ENCODE results near the gene PSME2. TPM values are rescaled to one million over a fixed set of nuclear protein-coding genes. Genes with fewer than 3 reads are reported as not detected.

Gene PSME2
- total and polyA plus RNA-seq, 9 of the 15 experiments (the other 6 are each of a cell fraction or from before 2014, with no cell fraction given): 111 to 579 (median 159) TPM

- Histone ChIP-seq H3K9me3 (replicated peaks; ENCODE audit: control insufficient read depth, insufficient read depth, low read depth, low read length) (no peaks in the 10 kb centered on the region), H3K27me3 (ENCODE audit: control insufficient read depth in 2 of 2, insufficient read depth in 2 of 2, low read length in 2 of 2) (no peaks in the 10 kb centered on the region), H3K4me3 (no peak overlapping the region), H3K4me2 (ENCODE audit: insufficient read depth, low read length) (no peak overlapping the region), H3K9me1 (ENCODE audit: control insufficient read depth, insufficient read depth, low read length) (no peaks in the 10 kb centered on the region), H3K79me2 (ENCODE audit: control insufficient read depth, insufficient read depth, low read length) (no peaks in the 10 kb centered on the region), H3K36me3 (ENCODE audit: control insufficient read depth, insufficient read depth, low read length) (peaks cover 46% of the 10 kb centered on the region; the same call in 2 of the 3 replicates), H2AFZ (ENCODE audit: low read depth, low read length) (no peak overlapping the region), H3K27ac (ENCODE audit: extremely low read depth, low read depth, low read length) (no peak overlapping the region; the same call in 2 of the 3 replicates), H3K9ac (ENCODE audit: insufficient read depth in 1 of 2, low read depth in 2 of 2, low read length in 2 of 2) (peak overlapping the region in 1 of 2 experiments; percentile 76; a peak in 2 of 4 replicates), H4K20me1 (replicated peaks; ENCODE audit: control insufficient read depth, insufficient read depth, low read length) (no peaks in the 10 kb centered on the region), H3K4me1 (replicated peaks in 1 of 2; ENCODE audit: control insufficient read depth in 2 of 2, insufficient read depth in 2 of 2, low read length in 2 of 2) (peaks cover 6 to 12% of the 10 kb centered on the region in 2 experiments; a peak in 4 of 5 replicates)
- ChIA-PET POLR2A (interaction anchor here (1.5 kb wide), 1 partner anchor 18 kb away, joined by 3 read pairs; the partner anchor contains the start of gene EMC9), CTCF (ENCODE audit: low intra/inter-chr PET ratio) (no interaction called here)
- intact Hi-C loops (cut with micrococcal nuclease) (no loop called here), in situ Hi-C loops (cut with MboI) (no loop called here)
- no TSS peak for BruUV-seq (replicated peaks)
- WGBS (ENCODE audit: insufficient coverage, low coverage, missing lambda C conversion rate): 88% methylated on average over 6 of the region's 8 CpGs
- FAIRE-seq (no peak), ATAC-seq (no peak; the same call in 2 of the 3 replicates), DNase-seq (ENCODE audit: extremely low read depth in 1 of 4, low spot score in 3 of 4) (no peak)
- TF ChIP-seq REST (IDR thresholded peaks at IDR 0.05; ENCODE audit: borderline replicate concordance) (no peak), REST (CRISPR knock-in tag; IDR thresholded peaks at IDR 0.05; ENCODE audit: low read depth) (no peak), BMI1 (IDR thresholded peaks at IDR 0.05; ENCODE audit: low read length) (no peak), SAFB (IDR thresholded peaks at IDR 0.05; ENCODE audit: borderline replicate concordance, low read depth, low read length) (no peak), NFIC (IDR thresholded peaks at IDR 0.05) (no peak), KDM4B (IDR thresholded peaks at IDR 0.05; ENCODE audit: borderline replicate concordance in 2 of 2, low read depth in 1 of 2) (no peak), ZNF23 (CRISPR knock-in tag; IDR thresholded peaks at IDR 0.05) (no peak), HDAC1 (IDR thresholded peaks at IDR 0.05) (no peak), PURB (CRISPR knock-in tag; IDR thresholded peaks at IDR 0.05; ENCODE audit: low read depth) (no peak), BRF1 (IDR thresholded peaks at IDR 0.05; ENCODE audit: borderline replicate concordance, extremely low read depth, insufficient read length) (no peak), GATAD2A (IDR thresholded peaks at IDR 0.05) (no peak)
- TF ChIP-seq, protein P1, sequence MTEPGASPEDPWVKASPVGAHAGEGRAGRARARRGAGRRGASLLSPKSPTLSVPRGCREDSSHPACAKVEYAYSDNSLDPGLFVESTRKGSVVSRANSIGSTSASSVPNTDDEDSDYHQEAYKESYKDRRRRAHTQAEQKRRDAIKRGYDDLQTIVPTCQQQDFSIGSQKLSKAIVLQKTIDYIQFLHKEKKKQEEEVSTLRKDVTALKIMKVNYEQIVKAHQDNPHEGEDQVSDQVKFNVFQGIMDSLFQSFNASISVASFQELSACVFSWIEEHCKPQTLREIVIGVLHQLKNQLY (CRISPR knock-in tag; conservative IDR thresholded peaks at IDR 0.05): no peak
These were observed 23.5 kb downstream of the PSME2 start for GRCh38 chr14:24122898-24123297.

Measured in K562 (cell line).